Iris pigment epithelial cell (primary cell): ENCODE measurements around the gene IRF8.

Experiments used
- DNase-seq: peaks from one replicate; pipeline ENCODE4 v3.0.0-alpha.2; 2011; ENCODE audit warnings: low read depth

The IRF8 gene

DNA sequence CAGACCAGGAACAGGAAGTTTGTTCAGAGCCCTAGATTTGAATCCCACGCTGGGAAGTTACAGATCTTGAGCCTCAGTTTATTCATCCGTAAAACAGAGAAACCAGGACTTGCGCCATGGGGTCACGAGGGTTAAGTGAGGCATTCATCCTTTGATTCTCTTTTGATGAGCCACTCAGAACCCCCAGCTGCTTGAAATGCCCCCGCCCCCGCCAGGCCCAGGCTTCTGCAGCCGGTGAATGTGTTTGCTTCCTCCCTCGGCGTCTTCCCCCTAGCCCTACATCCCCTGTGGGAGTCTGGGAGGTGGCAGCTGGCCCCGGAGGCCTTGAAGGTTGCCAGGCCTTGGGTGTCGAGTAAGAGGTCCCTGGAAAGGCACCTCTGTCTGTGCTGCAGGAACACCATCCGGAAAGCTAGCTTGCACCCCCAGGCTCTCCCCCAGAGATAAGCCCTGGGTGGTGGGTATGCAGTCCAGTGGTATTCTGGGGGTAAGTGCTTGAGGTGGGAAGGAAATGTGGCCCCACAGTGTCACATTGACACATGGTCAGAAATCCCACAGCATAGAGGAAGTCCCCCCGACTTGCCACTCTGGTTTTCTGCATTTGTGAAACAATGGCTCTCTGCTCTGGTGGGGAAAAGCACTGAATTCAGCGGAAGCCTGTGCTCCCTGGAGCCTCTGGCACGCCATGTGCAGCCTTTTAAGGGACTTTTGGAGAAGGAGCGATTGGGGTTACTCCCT is 14.9 kb downstream of the IRF8 start:
- DNase-seq = peak; percentile 32

DNA sequence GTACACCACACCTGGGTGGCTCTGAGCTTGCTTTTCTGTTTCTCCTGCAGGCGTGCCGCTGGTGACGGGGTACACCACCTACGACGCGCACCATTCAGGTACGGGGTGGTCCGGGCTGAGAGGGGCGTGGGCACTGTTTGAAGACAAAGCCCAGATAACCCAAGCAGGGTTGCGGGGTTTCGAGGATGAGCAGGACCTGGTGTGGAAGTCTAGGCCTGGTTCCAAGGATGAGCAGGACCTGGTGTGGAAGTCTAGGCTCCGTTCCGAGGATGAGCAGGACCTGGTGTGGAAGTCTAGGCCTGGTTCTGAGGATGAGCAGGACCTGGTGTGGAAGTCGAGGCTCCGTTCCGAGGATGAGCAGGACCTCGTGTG is 15.4 kb downstream of the IRF8 start:
- DNase-seq = no peak

DNA sequence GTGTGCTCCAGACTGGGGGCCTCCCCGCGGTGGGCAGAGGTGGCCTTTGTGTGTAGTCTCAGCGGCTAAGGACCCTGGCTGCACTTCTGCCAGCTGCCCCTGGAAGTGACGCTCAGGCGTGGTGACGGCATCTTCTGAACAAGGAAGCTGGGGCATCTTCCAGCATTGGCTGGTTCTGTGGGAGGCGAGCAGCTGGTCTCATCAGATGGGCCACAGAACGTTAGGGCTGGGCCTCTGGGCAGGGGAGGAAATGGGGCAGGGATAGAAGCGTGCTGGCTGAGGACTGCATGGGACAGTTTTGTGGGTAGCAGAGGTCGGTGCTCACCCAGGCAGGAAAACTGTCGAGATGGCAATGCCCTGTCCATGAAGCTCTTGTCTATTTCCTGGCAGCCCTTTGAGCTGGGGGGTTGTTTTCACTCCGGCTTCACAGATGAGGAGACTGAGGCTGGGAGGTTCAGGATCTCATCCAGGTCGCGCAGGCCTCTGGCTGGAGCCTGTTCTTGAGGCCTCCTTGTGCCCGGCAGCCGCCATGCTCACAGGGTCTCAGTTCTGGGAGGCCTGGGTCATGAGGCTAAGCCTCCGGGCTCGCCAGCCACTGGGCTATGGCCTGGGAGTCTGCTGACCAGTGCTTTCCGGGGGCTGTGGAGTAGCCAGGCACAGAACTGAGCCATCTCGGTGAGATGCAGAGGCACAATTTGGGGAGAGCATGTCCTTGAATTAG is 16.3 kb downstream of the IRF8 start:
- DNase-seq = no peak

DNA sequence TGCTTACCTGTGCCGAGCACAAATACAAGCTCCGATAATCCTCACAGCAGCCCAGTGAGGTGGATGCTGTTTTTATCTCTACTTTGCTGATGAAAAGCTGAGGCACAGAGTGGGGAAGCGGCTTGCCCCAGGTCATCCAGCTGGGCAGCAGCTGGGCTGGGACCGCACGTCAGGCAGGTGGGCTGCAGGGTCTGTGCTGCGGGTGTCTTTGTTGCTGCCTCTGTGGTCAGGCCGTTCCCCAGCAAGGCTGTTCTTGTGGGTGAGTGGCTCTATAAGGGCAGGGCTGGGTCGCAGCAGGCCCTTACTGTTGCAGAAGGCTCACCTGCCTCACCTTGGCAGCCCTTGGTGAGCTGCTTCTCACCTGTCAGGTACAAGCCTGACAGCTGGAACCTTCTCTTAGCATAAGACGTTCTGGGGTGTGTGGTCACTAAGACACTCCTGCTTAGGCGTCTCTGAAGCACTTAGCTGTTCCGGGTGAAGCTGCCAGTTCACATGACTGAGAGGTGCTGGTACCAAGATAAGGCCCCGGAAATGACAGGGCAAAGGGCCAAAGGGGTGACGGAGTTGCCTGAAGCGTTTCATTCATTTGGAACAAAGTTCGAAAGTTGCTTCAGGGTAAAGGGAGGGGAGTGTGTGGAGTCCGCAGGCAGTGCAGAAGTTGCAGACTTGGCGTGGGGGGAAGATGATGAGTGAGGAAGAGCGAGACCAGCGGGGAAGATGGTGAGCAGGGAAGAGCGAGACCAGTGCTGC is 17.4 kb downstream of the IRF8 start:
- peak; percentile 52 for DNase-seq

DNA sequence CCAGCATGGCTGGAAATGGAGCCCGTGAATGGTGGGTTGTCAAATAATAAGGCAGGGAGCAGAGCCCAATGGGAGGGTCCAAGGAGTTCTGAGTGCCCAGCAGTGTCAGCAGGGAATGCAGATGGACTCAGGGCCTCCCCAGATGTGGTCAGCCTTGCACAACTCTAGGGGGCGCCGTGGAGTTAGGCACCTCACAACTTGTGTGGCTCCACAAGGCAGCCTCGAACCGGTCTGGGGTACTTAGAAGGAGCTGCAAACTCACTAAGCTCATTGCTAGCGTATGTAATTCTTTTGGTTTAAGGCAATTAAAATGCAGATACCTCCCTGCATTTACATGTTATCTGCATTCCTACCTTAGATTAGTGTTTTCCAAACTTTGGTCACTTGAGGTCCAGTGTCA is 18.1 kb downstream of the IRF8 start:
- DNase-seq = no peak

DNA sequence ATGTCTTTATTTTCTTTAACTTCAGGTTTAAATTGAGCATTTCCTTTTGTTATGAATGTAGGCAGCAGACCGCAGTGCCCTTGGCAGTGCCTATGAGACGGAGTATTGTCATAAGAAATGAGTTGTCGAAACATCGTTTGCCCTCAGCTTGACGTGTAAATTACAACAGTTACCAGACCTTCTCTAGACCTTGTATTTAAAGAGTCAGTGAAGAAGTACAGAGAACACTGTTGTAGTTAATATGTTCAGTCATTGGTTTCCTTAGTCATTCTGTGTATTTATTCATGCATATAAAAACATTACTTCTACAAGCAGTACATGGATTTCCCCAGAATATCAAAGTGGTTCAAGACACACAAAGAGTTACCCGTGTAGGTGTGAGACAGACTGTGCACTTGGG is 19.0 kb downstream of the IRF8 start:
- peak; percentile 9 for DNase-seq

DNA sequence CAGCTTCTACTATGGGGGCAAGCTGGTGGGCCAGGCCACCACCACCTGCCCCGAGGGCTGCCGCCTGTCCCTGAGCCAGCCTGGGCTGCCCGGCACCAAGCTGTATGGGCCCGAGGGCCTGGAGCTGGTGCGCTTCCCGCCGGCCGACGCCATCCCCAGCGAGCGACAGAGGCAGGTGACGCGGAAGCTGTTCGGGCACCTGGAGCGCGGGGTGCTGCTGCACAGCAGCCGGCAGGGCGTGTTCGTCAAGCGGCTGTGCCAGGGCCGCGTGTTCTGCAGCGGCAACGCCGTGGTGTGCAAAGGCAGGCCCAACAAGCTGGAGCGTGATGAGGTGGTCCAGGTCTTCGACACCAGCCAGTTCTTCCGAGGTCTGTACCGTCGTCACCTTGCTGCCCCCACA is 19.5 kb downstream of the IRF8 start:
- DNase-seq = no peak

DNA sequence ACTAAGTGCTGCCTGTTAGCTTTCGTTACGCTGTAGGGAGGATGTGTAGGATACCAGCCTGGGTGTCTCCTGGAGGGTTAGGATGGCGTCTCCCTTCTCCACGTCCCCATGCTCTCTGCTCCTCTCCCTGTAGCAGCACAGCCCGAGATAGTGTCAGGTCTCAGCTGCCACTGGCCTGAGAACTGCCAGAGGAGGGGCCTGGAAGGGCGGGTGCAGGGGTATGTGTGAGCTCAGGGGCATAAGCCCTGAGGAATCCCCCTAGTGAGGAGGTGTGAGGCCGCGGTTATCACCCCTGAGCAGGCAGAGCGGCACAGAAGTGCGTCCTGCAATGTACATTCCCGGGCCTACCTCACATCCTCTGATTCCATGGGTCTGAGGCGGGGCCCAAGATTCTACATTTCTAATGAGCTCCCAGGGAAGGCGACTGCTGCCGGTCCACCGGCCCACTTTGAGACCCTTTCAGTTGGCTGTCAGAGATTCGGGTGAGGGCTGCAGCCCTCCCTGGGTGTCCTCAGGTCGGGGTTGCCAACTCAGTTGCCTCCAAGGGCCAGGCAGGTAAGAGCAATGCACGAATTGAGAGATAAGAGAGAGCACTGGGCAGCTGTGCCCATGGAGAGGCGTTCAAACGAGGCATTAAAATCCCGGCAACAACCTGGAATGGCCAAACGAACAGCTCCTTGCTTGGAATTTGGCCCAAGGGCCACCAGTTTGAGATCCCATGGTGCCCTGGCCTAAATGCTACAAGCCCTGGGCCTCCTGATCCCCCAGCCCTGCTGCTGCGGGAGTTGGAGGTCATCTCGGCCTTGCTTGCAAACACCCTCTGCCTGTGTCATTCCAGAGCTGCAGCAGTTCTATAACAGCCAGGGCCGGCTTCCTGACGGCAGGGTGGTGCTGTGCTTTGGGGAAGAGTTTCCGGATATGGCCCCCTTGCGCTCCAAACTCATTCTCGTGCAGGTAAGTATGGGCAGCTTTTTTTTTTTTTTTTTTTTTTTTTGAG is 20.6 kb downstream of the IRF8 start:
- no peak for DNase-seq

DNA sequence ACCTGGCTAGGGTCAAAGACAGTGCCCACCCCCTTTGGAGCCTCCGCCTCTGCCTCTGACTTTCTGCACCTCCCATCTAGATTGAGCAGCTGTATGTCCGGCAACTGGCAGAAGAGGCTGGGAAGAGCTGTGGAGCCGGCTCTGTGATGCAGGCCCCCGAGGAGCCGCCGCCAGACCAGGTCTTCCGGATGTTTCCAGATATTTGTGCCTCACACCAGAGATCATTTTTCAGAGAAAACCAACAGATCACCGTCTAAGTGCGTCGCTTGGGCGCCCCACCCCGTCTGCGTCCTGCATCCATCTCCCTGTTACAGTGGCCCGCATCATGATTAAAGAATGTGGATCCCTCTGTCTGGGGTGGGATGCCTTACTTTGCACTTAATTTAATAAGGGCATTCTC is 22.1 kb downstream of the IRF8 start:
- no peak for DNase-seq

DNA sequence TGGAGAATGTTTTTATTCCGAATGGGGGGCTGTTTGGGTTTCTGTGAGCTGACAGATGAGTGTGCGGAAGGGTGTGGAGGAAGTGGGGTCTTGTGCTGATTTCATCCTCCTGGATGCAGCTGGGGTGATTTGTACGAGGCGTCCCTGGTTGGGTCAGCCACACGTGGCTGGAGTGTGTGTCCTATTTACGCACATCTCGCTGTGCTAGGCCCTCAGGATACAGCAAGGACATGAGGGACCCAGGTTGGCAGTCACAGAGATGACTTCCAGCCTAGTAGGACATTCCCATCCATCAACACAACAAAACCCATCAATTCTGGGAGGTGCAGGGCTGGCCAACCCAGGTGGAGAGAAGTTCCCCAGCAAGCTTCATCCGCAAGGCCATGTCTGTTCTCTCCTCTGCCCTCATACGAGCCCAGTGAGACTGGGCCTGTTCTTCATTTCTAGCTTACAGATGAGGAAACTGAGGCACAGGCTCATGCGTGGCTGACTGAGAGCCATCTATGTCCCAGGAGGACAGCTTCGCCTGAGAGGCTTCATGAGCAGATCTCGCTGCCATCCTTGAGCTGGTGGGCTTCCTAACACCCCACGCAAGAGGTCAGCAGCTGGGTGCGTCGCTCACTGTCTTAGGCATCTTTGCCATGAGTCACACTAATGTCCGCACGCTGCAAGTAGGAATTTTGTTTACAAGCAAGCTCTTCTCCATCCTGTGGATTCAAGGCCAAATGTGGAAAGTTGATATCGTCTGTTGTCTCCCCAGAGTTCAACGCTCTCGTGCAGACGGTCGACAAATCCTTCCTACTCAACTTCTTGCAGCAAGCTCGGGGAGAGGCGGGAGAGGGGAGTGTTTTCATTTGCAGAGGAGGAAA is 24.4 kb downstream of the IRF8 start:
- peak; percentile 85 for DNase-seq

DNA sequence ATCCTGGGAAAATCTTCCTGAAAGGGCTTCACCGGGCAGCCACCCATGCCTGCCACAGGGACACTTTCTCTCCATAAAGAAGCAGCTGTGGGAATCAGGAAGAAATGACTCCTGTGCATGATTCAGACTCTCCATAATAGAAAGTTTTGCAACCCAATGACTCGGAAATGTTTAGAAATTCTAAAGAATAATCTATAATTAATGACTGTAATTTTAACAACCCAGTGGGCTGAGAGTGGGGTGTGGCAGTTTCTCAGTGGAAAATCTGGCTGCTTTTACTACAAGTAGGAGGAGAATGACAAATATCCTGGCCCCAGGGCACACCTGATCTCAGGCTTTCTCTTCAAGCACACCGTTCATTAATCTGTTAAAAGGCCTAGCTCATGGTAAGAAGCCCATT is 25.7 kb downstream of the IRF8 start:
- peak; percentile 54 for DNase-seq

DNA sequence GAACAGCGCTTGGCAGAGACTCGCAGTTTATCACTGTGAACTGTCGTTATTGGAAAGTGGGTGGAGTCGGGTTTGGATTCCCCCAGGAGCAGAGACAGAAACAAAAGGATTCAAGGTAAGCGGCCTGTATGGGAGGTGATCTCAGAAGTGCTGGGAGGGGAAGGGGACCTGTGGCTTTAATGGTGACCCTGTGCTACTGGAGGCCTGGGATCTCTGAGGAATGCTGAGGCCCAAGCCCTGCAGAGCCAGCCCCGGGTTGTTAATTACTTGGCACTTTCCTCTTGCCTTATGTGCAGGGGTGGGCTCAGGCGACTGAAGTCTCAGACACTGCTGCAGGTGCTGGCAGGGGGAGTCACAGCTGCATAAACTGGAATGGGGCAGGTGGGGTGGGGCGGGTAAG is 27.4 kb downstream of the IRF8 start:
- no peak for DNase-seq

DNA sequence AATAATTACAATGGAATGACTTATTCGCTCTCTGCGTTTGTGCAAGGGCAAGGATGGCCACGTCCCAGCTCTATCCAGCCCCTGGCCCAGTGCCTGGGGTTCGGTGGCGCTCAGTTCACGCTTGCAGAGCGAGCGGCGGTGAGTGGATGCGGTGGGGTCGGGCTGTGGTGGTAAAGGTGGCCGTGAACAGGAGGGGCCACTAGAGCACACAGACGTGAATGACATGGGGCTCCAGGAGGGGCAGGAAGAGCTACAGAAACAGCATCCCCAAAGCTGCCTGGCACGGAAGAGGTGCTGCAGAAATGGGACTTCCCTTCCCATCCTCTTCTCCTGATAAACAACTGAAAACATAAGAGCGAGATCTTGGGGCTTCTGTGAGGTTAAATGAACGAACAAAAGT is 28.4 kb downstream of the IRF8 start:
- no peak for DNase-seq

DNA sequence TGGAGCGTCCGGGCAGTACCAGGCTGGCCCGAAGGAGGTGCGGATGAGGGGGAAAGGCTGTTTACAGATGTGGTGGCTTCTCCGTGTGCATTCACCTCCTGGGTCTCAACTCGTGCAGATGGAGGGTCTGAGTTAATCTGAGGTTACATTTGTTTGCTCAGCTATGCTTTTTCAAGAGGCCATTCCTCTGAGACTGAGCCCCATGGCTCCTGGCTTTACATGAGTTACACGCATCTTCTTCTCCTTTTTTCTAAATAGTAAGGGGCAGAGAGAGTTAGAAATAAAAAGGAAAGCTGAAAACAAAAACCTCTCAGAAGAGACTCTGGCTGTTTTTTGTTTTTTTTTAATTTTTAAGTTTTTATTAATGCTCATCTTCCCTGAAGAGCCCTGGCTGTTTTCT is 29.0 kb downstream of the IRF8 start:
- no peak for DNase-seq

DNA sequence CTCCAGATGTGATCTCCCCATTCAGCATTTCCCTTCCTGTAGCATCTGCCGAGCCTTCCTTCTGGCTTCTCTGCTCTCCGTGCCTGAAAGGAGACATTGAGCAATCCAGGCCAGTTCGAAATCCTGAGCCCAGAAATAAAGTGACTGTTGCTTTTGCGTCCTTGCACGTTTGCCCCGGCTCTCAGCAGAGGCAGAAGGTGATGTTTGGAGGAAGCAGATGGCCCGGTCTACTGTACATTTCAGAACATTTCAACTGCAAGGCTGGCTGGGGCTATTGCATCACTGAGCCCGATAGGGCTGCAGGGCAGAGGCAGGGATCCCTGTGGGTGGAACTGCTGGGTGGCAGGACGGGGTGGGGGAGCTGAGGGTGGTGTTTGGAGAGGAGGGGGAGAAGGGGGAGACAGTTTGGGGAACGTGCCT is 29.4 kb downstream of the IRF8 start:
- DNase-seq = peak; percentile 44

DNA sequence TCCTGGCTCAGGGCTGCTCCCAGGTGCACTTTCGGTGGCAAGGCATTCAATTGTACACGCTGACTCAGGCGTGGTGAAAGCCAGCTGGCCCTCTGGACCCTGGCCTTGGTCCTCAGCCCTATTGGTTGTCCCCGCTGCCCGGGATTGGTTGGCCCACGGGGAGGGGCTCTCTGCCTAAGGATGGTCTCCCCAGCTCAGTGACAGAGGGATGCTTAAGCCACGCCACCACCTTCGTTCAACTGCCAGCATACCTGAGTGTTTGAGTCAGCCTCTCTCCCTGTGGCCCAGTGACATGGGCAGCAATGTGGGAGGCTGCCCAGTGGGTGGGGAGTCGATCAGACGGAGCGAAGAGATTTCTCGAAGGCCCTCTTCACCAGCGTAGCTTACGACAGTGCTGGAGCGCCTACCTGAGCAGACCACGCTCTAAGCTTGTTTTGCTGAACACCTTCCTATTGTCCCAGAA is 30.3 kb downstream of the IRF8 start:
- no peak for DNase-seq

DNA sequence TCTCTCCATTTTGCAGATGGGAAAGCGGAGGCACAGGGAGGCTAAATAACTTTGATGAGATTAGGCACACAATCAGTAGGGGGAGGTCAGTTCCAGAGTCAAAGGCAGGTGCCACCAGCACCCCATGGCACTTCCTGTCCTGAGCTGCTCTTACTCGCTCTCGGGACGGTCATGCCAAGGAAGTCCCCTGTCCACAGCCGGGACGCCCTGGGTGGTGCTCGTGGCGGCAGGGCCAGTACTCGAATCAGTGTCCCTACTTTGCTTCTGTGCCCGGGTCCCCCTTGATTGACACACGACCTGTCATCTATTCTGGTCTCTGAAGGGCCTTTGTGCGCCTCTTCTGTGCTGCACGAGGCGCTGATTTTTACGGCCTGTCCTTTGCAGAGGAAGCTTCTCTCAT is 31.3 kb downstream of the IRF8 start:
- no peak for DNase-seq

DNA sequence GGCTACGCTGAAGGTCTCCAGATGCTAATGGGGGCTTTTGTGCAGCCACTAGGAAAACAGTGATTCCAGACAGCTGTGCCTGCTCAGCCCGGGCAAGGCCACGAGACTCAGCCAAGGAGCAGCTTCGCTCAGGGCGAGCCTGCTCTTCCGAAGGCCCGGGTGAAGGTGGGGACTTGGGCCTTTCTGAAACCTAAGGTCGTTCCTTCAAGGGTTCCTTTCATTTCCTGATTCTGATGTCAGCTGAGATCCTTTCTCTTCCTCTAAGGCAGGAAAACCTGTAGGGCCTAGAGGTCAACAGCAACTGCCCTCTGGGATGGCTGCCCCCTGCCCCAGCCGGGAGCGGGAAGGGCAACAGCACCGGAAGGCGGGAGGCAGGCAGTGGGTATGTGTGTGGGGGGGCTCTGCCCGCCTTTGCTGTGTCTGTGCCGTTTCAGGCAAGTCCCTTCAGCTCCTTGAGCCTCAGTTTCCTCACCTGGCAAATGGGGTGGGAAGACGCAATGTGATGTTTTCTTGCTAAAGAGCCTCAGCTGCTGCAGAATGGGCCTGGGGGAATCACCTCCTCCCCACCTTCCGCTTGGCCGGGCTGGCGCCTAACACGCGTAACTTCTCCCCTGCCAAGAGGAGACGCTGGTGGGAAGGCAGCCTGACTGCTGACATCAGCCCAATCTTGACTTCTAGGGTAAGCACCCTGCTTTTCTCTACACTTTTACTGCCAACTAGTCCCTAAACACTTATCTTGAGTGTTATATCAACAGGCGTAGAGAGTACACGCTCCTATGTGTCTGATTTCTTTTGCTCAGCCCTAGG is 32.8 kb downstream of the IRF8 start:
- DNase-seq = no peak

DNA sequence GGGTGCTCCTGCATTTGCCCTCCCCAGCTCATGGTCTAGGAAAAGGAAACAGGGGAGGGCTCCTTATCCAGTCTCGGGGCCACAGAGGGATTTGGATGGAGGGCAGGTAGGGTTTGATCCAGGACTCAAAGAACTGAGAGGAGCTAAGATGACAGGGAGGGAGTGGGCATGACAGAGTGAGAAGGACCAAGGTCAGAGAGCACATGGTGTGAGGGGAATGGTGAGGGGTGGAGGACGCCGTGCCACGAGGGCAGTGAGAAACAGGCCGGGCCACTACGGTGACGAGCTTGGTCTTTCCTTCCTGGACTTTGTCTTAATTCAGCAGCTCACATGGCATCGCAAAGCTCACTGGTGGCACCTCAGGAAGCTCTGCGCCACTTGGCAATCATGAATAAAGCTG is 35.2 kb downstream of the IRF8 start:
- no peak for DNase-seq

DNA sequence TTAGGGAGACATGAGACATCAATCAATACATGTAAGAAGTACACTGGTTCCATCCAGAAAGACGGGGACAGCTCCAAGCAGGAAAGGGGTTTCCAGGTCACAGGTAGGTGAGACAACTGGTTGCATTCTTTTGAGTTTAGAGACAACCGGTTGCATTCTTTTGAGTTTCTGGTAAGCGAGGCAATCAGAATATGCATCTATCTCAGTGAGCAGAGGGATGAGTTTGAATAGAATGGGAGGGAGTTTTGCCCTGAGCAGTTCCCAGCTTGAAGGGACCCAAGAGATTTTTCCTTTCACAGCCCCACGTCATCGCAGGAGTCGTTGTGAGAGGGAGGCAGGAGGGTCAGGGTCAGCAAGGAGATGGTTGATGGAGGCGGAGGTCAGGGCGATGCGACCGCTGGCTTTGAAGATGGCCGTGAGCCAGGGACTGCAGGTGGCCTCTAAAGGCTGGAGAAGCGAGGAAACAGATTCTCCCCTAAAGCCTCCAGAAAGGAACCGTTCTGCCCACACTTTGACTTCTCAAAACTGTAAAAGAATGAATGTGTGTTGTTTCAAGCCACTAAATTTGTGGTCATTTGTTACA is 36.5 kb downstream of the IRF8 start:
- DNase-seq = no peak
